IPS-18a (cell line): ENCODE data around the gene CTNNBIP1.

Experiments used
- H3K27ac ChIP-seq: one replicate; pipeline ENCODE4 v1.5.1; 2013; ENCODE audit warnings: low read length
- H3K27me3 ChIP-seq: one replicate; pipeline ENCODE4 v1.6.1; 2013; ENCODE audit warnings: mild to moderate bottlenecking, low read length; ENCODE audit not compliant: control insufficient read depth, insufficient read depth
- H3K36me3 ChIP-seq: one replicate; pipeline ENCODE4 v1.6.1; 2013; ENCODE audit warnings: low read depth, low read length; ENCODE audit not compliant: control insufficient read depth
- H3K4me1 ChIP-seq: one replicate; pipeline ENCODE4 v1.6.1; 2013; ENCODE audit warnings: low read depth, low read length; ENCODE audit not compliant: control insufficient read depth
- H3K4me3 ChIP-seq: one replicate; pipeline ENCODE4 v1.5.1; 2013; ENCODE audit warnings: low read length
- H3K9ac ChIP-seq: one replicate; pipeline ENCODE4 v1.6.1; 2013; ENCODE audit warnings: mild to moderate bottlenecking, low read length, moderate library complexity
- H3K9me3 ChIP-seq: one replicate; pipeline ENCODE4 v1.6.1; 2013; ENCODE audit warnings: low read depth, low read length; ENCODE audit not compliant: control insufficient read depth

The CTNNBIP1 gene

DNA sequence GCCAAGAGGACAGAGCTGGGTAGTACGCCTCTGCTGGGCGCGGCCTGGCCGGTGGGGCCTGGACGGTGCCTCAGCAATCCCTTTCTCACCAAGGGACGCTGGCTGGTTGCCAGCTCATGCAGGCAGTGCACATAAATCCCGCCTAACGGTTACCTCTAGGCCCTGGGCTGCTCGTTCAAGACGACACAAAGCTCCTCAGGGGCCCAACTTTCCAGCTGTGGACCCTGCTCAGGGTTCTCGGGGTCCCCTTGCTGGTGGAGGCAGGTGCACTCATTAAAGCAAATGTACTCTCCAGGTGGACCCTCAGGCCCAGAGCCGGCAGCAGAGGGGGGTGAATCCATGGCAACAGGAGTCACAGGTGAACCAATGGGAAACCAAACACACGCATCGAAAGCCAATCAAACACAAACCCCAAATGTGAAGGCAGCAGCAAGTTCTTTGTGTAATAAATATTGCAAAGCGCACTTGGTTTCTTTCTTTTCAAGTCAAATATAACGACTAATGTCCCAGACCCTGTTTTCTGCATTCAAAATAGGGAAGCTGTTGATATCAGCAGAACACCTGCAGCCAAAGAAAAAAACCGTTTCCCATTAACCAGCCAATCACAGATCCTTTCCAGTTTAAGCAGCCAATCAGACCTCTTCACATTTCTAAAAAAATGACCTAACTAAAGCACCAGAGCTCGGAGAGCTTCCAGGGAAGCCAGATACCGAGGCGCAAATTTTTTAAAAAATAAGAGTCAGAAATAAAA, 60.2 kb downstream of the CTNNBIP1 start:
- no peaks in the 10 kb centered on the region for H3K4me1 ChIP-seq
- H3K4me3 ChIP-seq = peak overlapping the region; percentile 33
- no peaks in the 10 kb centered on the region for H3K27me3 ChIP-seq
- no peak overlapping the region for H3K27ac ChIP-seq
- H3K36me3 ChIP-seq = no peaks in the 10 kb centered on the region
- H3K9ac ChIP-seq = no peak overlapping the region
- no peaks in the 10 kb centered on the region for H3K9me3 ChIP-seq

DNA sequence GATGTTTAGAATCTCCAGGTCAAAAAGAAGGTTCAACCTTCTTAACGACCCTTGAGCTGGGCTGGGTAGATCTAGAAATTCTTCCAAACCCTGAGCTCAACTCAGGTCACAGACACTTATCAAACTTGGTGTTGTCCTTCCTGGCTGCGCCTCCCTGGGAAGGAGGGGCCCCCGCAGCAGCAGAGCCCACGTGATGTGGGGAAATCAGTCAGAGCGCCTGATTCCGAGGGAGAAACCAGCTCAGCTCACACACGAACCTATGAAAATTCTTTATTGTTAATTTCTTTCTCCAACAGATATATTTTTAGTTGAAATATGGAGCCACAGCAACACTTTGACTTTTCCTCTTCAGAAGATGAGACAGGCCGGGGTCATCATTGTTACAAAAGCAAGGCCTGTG, 62.0 kb downstream of the CTNNBIP1 start:
- Histone ChIP-seq H3K9ac (no peak overlapping the region), H3K9me3 (no peaks in the 10 kb centered on the region), H3K4me3 (no peak overlapping the region), H3K4me1 (no peaks in the 10 kb centered on the region), H3K27me3 (no peaks in the 10 kb centered on the region), H3K36me3 (no peaks in the 10 kb centered on the region), H3K27ac (no peak overlapping the region)

DNA sequence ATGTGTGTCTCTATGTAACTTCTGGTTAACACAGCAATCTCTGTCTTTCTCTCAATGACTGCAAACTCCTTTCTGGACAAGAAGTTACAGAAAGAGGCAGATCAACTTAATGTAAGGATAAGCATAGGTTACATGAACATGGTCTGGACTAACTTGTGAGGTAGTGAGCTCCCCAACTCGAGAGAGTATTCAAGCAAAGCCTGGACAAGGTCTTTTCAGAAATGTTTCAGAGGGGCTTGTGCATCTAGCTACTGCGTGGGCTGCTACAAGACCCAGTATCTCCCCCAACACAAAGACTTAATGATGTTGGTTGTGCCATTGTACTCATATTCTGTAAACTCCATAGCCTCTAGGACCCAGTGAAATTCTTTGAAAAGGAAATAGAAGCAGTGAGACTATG, 62.8 kb downstream of the CTNNBIP1 start:
- Histone ChIP-seq H3K4me3 (no peak overlapping the region), H3K36me3 (no peaks in the 10 kb centered on the region), H3K27me3 (no peaks in the 10 kb centered on the region), H3K9me3 (no peaks in the 10 kb centered on the region), H3K9ac (no peak overlapping the region), H3K27ac (no peak overlapping the region), H3K4me1 (no peaks in the 10 kb centered on the region)

DNA sequence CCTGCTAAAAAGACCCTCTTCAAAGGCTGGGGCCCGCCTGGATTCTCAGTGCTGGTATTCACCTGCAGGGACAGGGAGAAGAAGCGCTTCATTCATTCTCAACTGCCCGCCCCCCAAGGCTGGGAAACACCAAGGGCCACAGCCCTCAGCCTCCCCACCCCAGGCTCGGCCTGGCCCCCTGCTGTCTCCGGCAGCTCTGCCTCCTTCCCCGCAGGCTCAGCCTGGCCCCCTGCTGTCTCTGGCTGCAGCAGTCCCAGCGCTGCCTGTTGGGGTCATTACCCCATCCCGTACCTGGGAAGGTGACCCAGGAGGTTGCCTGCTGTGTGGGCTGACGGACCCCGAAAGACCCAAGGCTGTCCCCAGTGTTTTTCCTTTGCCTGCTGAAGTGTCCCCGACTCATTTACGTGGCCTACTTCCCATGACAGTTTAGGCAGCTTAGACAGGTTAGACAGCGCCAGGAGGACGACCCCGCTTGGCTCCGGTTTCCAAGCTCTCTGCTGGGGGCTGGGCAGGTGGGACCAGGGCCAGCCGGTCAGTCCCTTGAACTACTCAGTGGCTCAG, 63.4 kb downstream of the CTNNBIP1 start:
- no peaks in the 10 kb centered on the region for H3K4me1 ChIP-seq

DNA sequence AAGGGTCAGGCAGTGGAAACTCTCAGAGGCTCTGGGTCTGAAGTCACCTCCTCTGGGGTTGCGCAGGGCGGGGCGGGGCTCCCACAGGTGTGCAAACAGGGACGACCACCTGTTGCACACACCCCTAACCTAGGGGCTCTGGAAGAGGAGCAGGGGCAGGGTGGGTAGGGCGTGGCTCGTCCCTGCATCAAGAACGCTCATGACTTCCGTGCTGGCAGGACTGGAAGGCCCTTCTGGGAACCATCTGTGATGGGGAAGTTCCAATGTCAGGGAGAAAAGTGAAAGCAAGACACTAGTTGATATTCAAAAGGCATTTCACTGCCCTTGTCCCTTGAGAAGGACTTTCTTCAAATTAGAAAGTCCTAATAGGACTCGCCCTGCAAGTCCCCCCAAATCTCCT, 64.2 kb downstream of the CTNNBIP1 start:
- no peak overlapping the region for H3K4me3 ChIP-seq
- no peaks in the 10 kb centered on the region for H3K9me3 ChIP-seq
- H3K27ac ChIP-seq = no peak overlapping the region
- no peak overlapping the region for H3K9ac ChIP-seq
- no peaks in the 10 kb centered on the region for H3K36me3 ChIP-seq
- no peaks in the 10 kb centered on the region for H3K4me1 ChIP-seq
- H3K27me3 ChIP-seq = no peaks in the 10 kb centered on the region

More for the DNA sequence above, 63.4 kb downstream of the CTNNBIP1 start:
- H3K27me3 ChIP-seq = no peaks in the 10 kb centered on the region
- no peaks in the 10 kb centered on the region for H3K36me3 ChIP-seq
- H3K27ac ChIP-seq = no peak overlapping the region
- H3K9ac ChIP-seq = no peak overlapping the region
- H3K9me3 ChIP-seq = no peaks in the 10 kb centered on the region
- H3K4me3 ChIP-seq = no peak overlapping the region

DNA sequence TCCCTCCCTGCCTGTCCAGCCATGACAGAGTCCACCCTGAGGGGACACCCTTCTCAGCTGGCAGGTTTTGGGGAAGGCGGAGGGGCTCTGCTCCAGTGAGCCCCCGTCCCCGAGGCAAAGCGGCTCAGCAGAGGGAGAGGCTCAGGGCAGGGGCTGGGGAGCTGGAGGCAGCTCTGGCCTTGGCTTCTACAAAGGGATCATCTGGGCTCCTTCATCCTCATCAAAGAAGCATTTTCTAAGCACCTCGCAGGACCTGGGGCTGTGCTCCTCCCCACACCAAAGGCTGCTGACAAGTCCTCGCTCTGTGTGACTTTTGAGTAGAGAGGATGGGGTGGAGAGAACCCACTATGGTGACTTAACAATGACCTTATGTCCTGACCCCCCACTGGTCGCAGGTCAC, 65.3 kb downstream of the CTNNBIP1 start:
- H3K27ac ChIP-seq = no peak overlapping the region
- H3K9ac ChIP-seq = no peak overlapping the region
- H3K4me3 ChIP-seq = no peak overlapping the region
- H3K36me3 ChIP-seq = no peaks in the 10 kb centered on the region
- no peaks in the 10 kb centered on the region for H3K27me3 ChIP-seq
- H3K9me3 ChIP-seq = no peaks in the 10 kb centered on the region
- H3K4me1 ChIP-seq = no peaks in the 10 kb centered on the region

DNA sequence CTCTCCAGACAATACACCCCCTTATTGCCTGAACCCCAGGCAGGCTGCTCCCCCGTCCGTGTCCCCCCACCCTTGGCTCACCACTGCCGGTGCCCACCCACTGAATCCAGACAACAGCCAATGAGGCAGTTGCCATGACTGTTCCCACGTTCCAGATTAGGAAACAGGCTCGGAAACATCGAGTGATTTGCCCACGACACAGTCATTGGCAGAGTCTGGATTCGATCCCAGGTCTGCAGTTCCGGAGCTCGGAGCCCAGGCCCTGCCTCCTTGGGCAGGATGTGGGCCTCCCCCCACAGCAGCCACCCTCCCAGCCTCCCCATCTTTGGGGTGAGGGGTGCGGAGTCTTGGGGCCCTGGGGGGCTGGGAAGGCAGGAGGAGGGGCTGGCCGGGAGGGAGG, 66.0 kb downstream of the CTNNBIP1 start:
- Histone ChIP-seq H3K9ac (no peak overlapping the region), H3K27me3 (no peaks in the 10 kb centered on the region), H3K27ac (no peak overlapping the region), H3K4me3 (no peak overlapping the region), H3K9me3 (no peaks in the 10 kb centered on the region), H3K4me1 (no peaks in the 10 kb centered on the region), H3K36me3 (no peaks in the 10 kb centered on the region)

DNA sequence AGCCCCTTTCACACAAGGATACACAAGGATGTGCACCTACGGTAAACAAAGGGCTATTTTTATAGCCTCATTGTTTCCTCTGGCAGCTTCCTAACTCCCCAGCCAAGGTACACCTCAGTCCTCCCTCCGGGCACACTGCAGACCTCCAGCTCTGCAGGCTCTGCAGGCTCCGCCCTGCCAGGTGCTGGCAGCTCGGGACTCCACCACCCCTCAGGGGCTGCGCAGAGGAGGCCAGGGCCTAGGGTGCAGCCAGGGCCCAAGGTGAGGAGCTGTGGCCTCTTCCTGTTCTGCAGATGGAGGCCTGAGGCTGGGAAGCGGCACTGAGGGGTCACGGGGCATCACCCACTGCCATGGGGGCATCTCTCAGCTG, 66.5 kb downstream of the CTNNBIP1 start:
- no peaks in the 10 kb centered on the region for H3K36me3 ChIP-seq

DNA sequence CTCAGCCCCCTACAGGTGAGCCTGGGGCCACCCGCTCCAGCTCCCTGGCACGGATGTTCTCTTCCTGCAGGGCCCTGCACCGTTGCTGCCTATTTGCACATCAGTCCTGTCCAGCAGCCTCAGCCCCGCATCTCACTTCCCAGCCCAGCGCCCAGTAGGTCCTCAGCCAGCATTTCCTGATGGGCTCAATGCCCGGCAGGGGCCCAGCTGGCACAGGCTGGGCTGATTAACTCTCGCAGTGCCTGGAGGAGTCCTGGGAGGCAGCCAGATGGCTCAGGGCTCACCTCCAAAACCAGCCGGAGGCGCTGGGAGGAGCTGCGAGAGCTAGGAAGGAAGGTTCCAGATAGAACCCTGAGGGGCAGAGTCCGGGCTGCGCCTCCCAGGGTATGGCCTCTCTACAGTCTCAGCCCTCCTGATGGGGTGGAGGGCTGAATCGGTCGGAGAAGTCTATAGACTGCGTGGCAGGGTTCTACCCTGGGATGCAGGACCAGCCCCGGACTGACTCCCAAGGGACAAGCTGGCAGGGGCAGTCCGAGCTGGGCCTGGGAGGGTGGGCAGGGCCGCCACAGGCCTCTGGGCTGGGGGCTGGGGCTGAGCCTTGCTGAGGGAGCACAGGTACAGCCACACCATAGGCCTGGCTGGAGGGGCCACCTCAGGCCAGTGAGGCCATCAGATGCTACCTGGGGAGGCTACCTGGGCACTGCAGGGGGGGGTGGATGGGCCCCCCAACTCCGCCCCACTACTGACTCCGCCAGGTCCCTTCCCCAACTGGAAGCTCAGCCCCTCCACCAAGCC, 67.1 kb downstream of the CTNNBIP1 start:
- Histone ChIP-seq H3K27me3 (no peaks in the 10 kb centered on the region), H3K4me1 (no peaks in the 10 kb centered on the region), H3K9ac (no peak overlapping the region), H3K27ac (no peak overlapping the region), H3K4me3 (no peak overlapping the region), H3K9me3 (no peaks in the 10 kb centered on the region), H3K36me3 (no peaks in the 10 kb centered on the region)

More for the DNA sequence above, 66.5 kb downstream of the CTNNBIP1 start:
- no peaks in the 10 kb centered on the region for H3K9me3 ChIP-seq
- no peaks in the 10 kb centered on the region for H3K27me3 ChIP-seq
- H3K4me1 ChIP-seq = no peaks in the 10 kb centered on the region
- H3K27ac ChIP-seq = no peak overlapping the region
- no peak overlapping the region for H3K4me3 ChIP-seq
- no peak overlapping the region for H3K9ac ChIP-seq

DNA sequence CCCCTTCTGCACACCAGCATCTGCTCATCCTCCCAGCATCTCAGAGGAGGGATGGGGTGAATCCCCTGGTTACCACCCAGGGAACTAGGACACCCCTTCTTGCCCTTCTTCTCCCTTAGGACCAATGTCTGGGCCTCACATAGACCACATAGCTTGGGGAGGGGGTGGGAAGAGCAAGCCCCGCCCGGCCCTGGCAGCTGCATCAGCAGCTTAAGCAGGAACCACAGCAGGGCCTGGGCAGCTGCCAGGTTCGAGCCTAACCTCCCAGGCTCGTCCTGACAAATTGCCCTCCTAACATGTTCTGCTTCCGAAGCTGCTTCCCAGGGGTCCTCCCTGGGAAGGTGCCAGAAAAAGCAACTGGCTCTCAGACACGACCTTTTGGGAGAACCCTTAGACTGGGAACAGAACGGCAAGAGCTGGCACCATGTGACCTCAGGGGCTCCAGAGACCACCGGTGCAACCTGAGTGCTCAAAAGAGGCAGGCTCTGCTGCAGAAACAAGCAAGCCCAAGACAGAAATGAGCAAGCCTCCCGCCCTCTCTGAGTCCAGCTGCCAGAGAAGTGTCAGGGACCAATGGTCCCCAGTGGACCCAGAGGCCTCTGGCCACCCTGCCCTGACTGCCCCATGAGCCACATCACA, 67.9 kb downstream of the CTNNBIP1 start:
- Histone ChIP-seq H3K36me3 (no peaks in the 10 kb centered on the region), H3K4me3 (no peak overlapping the region), H3K27ac (no peak overlapping the region), H3K27me3 (no peaks in the 10 kb centered on the region), H3K9ac (no peak overlapping the region), H3K9me3 (no peaks in the 10 kb centered on the region), H3K4me1 (no peaks in the 10 kb centered on the region)

DNA sequence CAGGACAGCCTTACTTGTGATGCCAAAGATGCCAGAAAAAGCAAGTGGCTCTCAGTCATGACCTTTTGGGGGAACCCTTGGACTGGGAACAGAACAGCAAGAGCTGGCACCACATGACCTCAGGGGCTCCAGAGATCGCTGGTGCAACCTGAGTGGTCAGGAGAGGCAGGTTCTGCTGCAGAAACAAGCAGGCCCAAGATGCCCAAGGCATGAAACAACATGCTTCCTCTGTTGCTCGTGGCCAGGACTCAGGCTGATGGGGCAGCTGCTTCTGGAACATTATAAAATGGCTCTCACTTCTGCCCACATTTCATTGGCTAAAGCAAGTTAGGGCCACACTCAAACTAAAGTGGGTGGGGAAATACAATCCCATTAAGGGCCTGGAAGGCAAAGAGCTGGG, 68.6 kb downstream of the CTNNBIP1 start:
- Histone ChIP-seq H3K27ac (no peak overlapping the region), H3K4me1 (no peaks in the 10 kb centered on the region), H3K27me3 (no peaks in the 10 kb centered on the region)

More for the DNA sequence above, 68.6 kb downstream of the CTNNBIP1 start:
- H3K9ac ChIP-seq = no peak overlapping the region
- H3K4me3 ChIP-seq = no peak overlapping the region
- no peaks in the 10 kb centered on the region for H3K36me3 ChIP-seq
- H3K9me3 ChIP-seq = no peaks in the 10 kb centered on the region
